LNCAP (cell line): ENCODE measurements around the gene CACNA2D4.

Experiments
- TF ChIP-seq, protein P1 (sequence below): fragments of 450-650 bp; IDR thresholded peaks from 2 replicates; pipeline ENCODE4 v1.5.1; 2017; ENCODE audit warnings: mild to moderate bottlenecking

CACNA2D4 gene

GRCh38 chr12:1809591-1810190 is 108.8 kb downstream of the CACNA2D4 start:
- TF ChIP-seq, protein P1, sequence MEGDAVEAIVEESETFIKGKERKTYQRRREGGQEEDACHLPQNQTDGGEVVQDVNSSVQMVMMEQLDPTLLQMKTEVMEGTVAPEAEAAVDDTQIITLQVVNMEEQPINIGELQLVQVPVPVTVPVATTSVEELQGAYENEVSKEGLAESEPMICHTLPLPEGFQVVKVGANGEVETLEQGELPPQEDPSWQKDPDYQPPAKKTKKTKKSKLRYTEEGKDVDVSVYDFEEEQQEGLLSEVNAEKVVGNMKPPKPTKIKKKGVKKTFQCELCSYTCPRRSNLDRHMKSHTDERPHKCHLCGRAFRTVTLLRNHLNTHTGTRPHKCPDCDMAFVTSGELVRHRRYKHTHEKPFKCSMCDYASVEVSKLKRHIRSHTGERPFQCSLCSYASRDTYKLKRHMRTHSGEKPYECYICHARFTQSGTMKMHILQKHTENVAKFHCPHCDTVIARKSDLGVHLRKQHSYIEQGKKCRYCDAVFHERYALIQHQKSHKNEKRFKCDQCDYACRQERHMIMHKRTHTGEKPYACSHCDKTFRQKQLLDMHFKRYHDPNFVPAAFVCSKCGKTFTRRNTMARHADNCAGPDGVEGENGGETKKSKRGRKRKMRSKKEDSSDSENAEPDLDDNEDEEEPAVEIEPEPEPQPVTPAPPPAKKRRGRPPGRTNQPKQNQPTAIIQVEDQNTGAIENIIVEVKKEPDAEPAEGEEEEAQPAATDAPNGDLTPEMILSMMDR: no peak

DNA sequence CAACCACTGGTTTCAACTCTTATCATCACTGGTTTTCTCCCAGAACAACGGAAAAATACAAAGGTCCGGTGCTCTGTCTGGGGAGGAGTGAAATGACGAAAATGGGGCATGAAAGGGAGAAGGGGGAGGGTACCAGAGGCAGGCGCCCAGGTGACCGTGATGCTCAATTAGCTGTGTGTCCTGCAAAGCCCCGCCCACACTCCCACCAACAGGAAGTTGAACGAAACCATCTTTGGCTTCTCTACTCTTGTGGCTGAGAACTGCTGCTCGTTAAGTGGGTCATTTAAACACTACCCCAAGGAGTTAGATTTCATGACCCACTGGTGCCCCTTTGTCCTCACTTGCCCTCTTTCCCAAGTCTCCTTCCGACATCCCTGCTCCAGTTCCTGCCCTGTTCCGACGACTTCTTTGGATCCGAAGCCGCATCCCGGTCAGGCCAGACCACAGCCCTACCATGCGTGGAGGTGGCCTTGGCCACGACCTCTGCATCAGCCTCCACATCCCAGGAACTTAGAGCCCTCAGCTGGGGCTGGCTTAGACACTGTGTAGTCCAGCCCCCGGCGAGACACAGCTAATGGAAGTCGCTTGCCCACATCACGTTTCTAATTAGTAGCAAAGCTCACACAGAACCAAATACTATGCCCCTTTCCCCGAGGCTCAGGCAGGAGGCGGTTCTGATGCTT is 109.5 kb downstream of the CACNA2D4 start:
- TF ChIP-seq, protein P1: no peak

GRCh38 chr12:1808036-1808797 is 110.2 kb downstream of the CACNA2D4 start:
- TF ChIP-seq, protein P1: no peak

DNA sequence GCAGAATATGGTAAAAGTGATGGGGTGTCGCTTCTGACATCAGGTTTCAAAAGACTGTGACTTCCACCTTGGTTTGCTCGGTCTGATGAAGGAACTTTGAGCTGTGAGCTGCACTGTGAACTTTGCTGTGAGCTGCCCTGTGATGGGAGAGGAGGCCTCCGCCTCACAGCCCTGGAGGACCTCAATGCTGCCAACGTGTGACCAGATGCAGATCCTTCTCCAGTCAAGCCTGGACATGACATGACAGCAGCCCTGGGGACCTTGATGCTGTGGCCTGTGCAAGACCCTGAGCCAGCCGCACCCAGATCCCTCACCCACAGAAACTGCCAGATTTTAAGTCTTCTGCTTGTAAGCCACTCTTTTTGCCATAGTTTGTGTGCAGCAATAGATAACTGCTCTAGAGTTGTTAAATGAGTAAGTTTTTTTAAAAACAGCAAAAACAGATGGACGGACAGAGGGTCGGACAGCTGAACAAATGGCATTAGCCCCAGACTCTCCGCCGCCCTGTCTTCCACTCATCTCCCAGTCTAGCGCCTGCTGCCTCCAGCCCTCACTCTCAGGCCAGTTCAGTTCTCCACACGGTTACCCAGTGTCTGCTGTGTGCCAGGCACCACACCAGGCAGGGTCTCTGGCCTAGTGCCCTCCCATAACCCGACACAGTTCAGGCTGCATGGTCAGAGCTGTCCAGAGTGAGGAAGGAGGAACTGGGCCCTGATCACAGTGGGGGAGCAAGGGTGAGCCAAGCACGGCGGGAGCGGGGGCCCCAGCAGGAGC is 111.2 kb downstream of the CACNA2D4 start:
- TF ChIP-seq, protein P1: no peak

- TF ChIP-seq, protein P1: no peak
These were observed 112.0 kb downstream of the CACNA2D4 start for GRCh38 chr12:1806301-1807086.

GRCh38 chr12:1805441-1806081 is 112.9 kb downstream of the CACNA2D4 start:
- TF ChIP-seq, protein P1: no peak
